A549 (cell line): ENCODE data around the gene NEK7. TPM values are rescaled to one million over a fixed set of nuclear protein-coding genes. Genes with fewer than 3 reads are reported as not detected.
A peak's percentile ranks its signal among the peaks of the same experiment; 100 is the strongest.

Experiments
- ATAC-seq, 2 experiments: fragments of 200-7000 bp in 1 of 2; fragments of >200 bp in 1 of 2; cut with Nextera tagmentation in 1 of 2; cut with Tn5 transposase in 1 of 2; 3 replicates each; pipeline versions ENCODE4 v1.8.0 to v1.9.1; 2018 to 2020; ENCODE audit warnings: mild to moderate bottlenecking in 1 of 2, moderate library complexity in 1 of 2
- CTCF ChIA-PET: fragments of 300-600 bp; sonication (Branson Sonifier 250); formaldehyde crosslinking; extraction: SDS; loops from one replicate; lab custom pipeline; 2021; ENCODE audit warnings: antibody characterized with exemption, inconsistent platforms; lab: Yijun Ruan, JAX
- POLR2A ChIA-PET: fragments of 350-600 bp; formaldehyde crosslinking; extraction: SDS; loops from one replicate; lab custom pipeline; 2021; ENCODE audit warnings: antibody characterized with exemption, inconsistent platforms; lab: Yijun Ruan, JAX
- DNase-seq, 2 experiments: peaks; one replicate each; pipeline versions ENCODE4 v3.0.0 to v3.0.0-alpha.2; 2011 to 2016; ENCODE audit warnings: low read depth in 1 of 2, low spot score in 1 of 2
- FAIRE-seq: peaks from 2 replicates; lab custom pipeline; 2011; peaks lifted over from hg19 to GRCh38; lab: Jason Lieb, UNC
- H3K27ac ChIP-seq, 2 experiments: fragments of >200 bp; sonication (Bioruptor Twin); formaldehyde crosslinking; 3 replicates each; pipeline ENCODE4 v1.5.1; 2016 to 2017
- H3K4me1 ChIP-seq: fragments of >200 bp; sonication (Bioruptor Twin); formaldehyde crosslinking; 3 replicates; pipeline ENCODE4 v1.6.1; 2016
- H3K4me2 ChIP-seq: fragments of >200 bp; sonication (Bioruptor Twin); formaldehyde crosslinking; 3 replicates; pipeline ENCODE4 v1.6.1; 2016
- H3K4me3 ChIP-seq: fragments of >200 bp; sonication (Bioruptor Twin); formaldehyde crosslinking; 3 replicates; pipeline ENCODE4 v1.5.1; 2016
- H3K9me3 ChIP-seq: fragments of >200 bp; sonication (Bioruptor Twin); formaldehyde crosslinking; 3 replicates; pipeline ENCODE4 v1.6.1; 2016
- BHLHE40 ChIP-seq: IDR thresholded peaks from 2 replicates; pipeline ENCODE4 v1.6.1; 2012; ENCODE audit warnings: low read depth, low read length, inconsistent platforms
- CHD4 ChIP-seq: fragments of 200-600 bp; sonication (generic); IDR thresholded peaks from 2 replicates; pipeline ENCODE4 v1.6.1; 2016; ENCODE audit warnings: antibody characterized with exemption, mild to moderate bottlenecking, borderline replicate concordance
- EHMT2 ChIP-seq: fragments of 200-600 bp; sonication (generic); IDR thresholded peaks from 2 replicates; pipeline ENCODE4 v1.6.1; 2016; ENCODE audit warnings: antibody characterized with exemption, low read depth, mild to moderate bottlenecking, moderate library complexity
- EP300 ChIP-seq, 2 experiments: fragments of >200 bp; sonication (Bioruptor Twin); formaldehyde crosslinking; IDR thresholded peaks; 2 replicates in 1 of 2; 3 replicates in 1 of 2; pipeline ENCODE4 v1.6.1; 2016 to 2017
- ESRRA ChIP-seq: fragments of 150-350 bp; IDR thresholded peaks from 2 replicates; pipeline ENCODE4 v1.6.1; 2014; ENCODE audit warnings: mild to moderate bottlenecking, low read length, borderline replicate concordance
- FOSL2 ChIP-seq, 2 experiments: fragments of 450-650 bp in 1 of 2; fragments of >200 bp in 1 of 2; sonication (Bioruptor Twin) in 1 of 2; formaldehyde crosslinking; IDR thresholded peaks; 2 replicates each; pipeline versions ENCODE4 v1.5.0 to v1.6.1; 2016 to 2020; ENCODE audit warnings: mild to moderate bottlenecking in 1 of 2, moderate library complexity in 1 of 2
- JUN ChIP-seq, 2 experiments: fragments of >200 bp; sonication (Bioruptor Twin); formaldehyde crosslinking; IDR thresholded peaks; 2 replicates in 1 of 2; 3 replicates in 1 of 2; pipeline ENCODE4 v1.6.1; 2016 to 2017
- JUNB ChIP-seq: fragments of >200 bp; sonication (Bioruptor Twin); formaldehyde crosslinking; IDR thresholded peaks from 2 replicates; pipeline ENCODE4 v1.6.1; 2016
- KDM5A ChIP-seq: fragments of 200-600 bp; sonication (generic); IDR thresholded peaks from 2 replicates; pipeline ENCODE4 v1.6.1; 2016; ENCODE audit warnings: antibody characterized with exemption, mild to moderate bottlenecking
- MAFK ChIP-seq: fragments of 450-650 bp; IDR thresholded peaks from 2 replicates; pipeline ENCODE4 v1.6.1; 2014; ENCODE audit not compliant: partially characterized antibody
- MAZ ChIP-seq: fragments of 150-350 bp; IDR thresholded peaks from 2 replicates; pipeline ENCODE4 v1.6.1; 2014; ENCODE audit warnings: antibody characterized with exemption, low read depth, low read length, borderline replicate concordance
- NFE2L2 ChIP-seq: fragments of 150-350 bp; conservative IDR thresholded peaks from 2 replicates; pipeline ENCODE4 v1.6.1; 2014; ENCODE audit warnings: low read length
- POLR2A ChIP-seq: IDR thresholded peaks from 2 replicates; pipeline ENCODE4 v1.6.1; 2012; ENCODE audit warnings: mild to moderate bottlenecking, low read length
- RNF2 ChIP-seq: fragments of 200-600 bp; sonication (generic); IDR thresholded peaks from 2 replicates; pipeline ENCODE4 v1.6.1; 2016; ENCODE audit warnings: low read depth, mild to moderate bottlenecking, antibody characterized with exemption, moderate library complexity, borderline replicate concordance
- TFCP2L1 ChIP-seq: fragments of 250-450 bp; sonication (Bioruptor Pico); IDR thresholded peaks from 2 replicates; pipeline ENCODE4 v1.5.0; 2021; ENCODE audit warnings: mild to moderate bottlenecking
- ZFP36 ChIP-seq: fragments of 450-650 bp; IDR thresholded peaks from 2 replicates; pipeline ENCODE4 v1.6.1; 2014; ENCODE audit warnings: borderline replicate concordance; ENCODE audit not compliant: partially characterized antibody
- WGBS: methylation state at CpG from one replicate; pipeline ENCODE4 v1.1.6; 2017; ENCODE audit errors: missing lambda C conversion rate; 5-methylcytosine and 5-hydroxymethylcytosine counted together
- polyA plus RNA-seq, 4 experiments: library from polyadenylated mRNA; depleted of rRNA in 3 of 4; stranded (reverse); fragments of >200 nt; fragmentation: RNase III in 1 of 4; extraction: RNeasy Plus Mini Kit Qiagen cat#74134 plus additional on column Dnase treatment in 1 of 4; gene quantifications; 2 replicates in 3 of 4; 3 replicates in 1 of 4; pipeline ENCODE4 v1.2.3, GENCODE V29; 2011 to 2017
- TF ChIP-seq, protein P1 (sequence below): IDR thresholded peaks from 2 replicates; pipeline ENCODE4 v1.6.1; 2012
- TF ChIP-seq, protein P2 (sequence below): IDR thresholded peaks from 2 replicates; pipeline ENCODE4 v1.6.1; 2012
- TF ChIP-seq, protein P3 (sequence below): fragments of 250-450 bp; sonication (Bioruptor Pico); IDR thresholded peaks from 2 replicates; pipeline ENCODE4 v1.5.0; 2020; ENCODE audit warnings: low read depth, mild to moderate bottlenecking, moderate library complexity
- TF ChIP-seq, protein P4 (sequence below): fragments of >200 bp; sonication (Bioruptor Twin); formaldehyde crosslinking; IDR thresholded peaks from 3 replicates; pipeline ENCODE4 v1.5.1; 2016

The NEK7 gene
- polyA plus RNA-seq, 2 of the 4 experiments (the other 2 are of a cell fraction), result 15.9 to 62.9 TPM

DNA sequence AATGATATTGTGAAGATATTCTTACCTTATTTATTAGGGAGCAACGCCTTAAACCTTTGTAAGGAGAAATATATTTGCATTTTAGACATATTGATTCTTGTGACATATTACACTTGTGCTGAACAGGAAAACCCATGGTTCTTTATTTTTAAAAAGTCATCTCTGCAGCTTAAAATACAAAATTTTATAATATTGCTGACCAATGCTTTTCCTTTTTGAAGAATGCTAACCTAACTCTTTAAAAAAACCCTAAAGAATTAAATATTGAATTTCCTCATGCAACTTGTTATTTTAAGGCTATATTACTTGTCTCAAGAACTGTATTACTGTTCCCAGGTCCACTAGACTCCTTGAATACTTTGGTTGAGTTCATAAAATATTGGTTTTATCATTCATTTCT, 99.0 kb downstream of the NEK7 start:
- H3K4me1 ChIP-seq, result peaks cover 35% of the 10 kb centered on the region
- ATAC-seq, result no peak
- ChIA-PET POLR2A (no interaction called here), CTCF (interaction anchor here (1.3 kb wide), 1 partner anchor 11 kb away, joined by 4 read pairs; no protein-coding TSS in a partner anchor)
- no peak overlapping the region for H3K27ac ChIP-seq
- no peak overlapping the region for H3K4me3 ChIP-seq
- H3K9me3 ChIP-seq, result no peaks in the 10 kb centered on the region
- peak; percentile 43 for TF ChIP-seq MAFK
- TF ChIP-seq, protein P1, sequence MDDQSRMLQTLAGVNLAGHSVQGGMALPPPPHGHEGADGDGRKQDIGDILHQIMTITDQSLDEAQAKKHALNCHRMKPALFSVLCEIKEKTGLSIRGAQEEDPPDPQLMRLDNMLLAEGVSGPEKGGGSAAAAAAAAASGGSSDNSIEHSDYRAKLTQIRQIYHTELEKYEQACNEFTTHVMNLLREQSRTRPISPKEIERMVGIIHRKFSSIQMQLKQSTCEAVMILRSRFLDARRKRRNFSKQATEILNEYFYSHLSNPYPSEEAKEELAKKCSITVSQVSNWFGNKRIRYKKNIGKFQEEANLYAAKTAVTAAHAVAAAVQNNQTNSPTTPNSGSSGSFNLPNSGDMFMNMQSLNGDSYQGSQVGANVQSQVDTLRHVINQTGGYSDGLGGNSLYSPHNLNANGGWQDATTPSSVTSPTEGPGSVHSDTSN, result no peak
- no peak for DNase-seq
- no peak for FAIRE-seq
- WGBS, result 79% methylated on average over 1 of the region's 1 CpG
- no peak overlapping the region for H3K4me2 ChIP-seq

DNA sequence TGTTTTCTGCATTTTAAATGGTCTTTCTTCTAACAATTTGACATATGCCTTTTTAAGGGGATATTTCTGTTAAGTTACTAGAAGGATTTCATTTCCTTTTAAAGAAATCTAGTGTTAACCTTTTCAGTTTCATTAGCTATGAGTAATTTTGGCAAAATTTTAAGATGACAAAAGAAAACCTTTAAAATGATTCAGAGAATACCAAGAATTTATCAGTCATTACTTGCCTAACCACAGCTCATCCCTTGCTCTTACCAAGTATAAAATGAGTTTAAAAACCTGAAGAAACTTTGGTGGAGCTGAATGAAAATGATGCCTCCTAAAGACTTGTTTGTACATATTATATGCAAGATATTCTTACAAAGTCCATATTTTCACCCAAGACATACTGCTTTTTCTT, 101.7 kb downstream of the NEK7 start:
- POLR2A ChIA-PET, result interaction anchor here (1.0 kb wide), 1 partner anchor 16 kb away, joined by 4 read pairs; no protein-coding TSS in a partner anchor
- no peak overlapping the region for H3K4me3 ChIP-seq
- H3K27ac ChIP-seq, result peak overlapping the region in 1 of 2 experiments; percentile 52; a peak in 1 of 6 replicates
- peaks cover 27% of the 10 kb centered on the region for H3K4me1 ChIP-seq
- H3K4me2 ChIP-seq, result peak overlapping the region; percentile 20
- H3K9me3 ChIP-seq, result no peaks in the 10 kb centered on the region
- FAIRE-seq (no peak), DNase-seq (no peak), ATAC-seq (no peak)
- CTCF ChIA-PET, result interaction anchor here (1.3 kb wide), 2 partner anchors 102 to 171 kb away, joined by 3 to 4 read pairs; partner anchors contain the start of gene NEK7
- TF ChIP-seq CHD4, result no peak
- 0 out of 2 replicates have a peak, but pooled peaks have one; percentile 19 for TF ChIP-seq JUNB
- no peak for TF ChIP-seq ZFP36

DNA sequence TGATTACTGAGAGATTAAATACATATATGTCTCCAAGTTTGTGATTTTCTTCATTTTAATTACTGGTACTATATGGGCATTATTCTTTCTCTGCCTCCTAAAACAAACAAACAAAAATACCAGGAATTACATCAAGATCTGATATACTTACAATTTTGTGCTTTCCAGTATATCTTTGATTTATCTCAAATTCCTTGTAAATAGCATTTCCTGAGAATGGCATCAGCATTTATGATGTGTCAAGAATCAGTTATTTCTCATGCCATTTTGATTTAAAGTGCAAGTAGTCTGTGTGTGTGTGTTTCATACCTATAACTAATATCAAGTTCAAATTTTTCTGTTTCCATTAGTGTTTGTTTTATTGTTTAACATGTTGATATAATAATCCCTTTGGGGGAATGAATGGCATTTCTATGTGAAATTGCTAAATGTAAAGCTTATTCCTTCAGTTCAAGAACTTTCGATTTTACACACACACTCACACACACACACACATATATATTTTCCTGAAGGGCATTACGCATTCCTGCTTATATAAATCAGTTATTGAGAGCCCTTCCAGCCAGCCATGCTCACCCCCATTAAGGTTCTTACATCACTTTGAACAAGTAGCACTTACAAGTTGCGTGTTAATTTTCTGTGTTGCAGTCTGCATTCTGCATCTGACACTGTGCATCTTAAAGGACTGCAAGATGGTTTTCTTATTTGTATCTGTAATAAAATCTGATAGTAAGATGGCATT, 102.7 kb downstream of the NEK7 start:
- Histone ChIP-seq H3K4me1 (peaks cover 21% of the 10 kb centered on the region), H3K4me2 (peak overlapping the region; percentile 20; the same call in 2 of the 3 replicates), H3K4me3 (no peak overlapping the region), H3K9me3 (no peaks in the 10 kb centered on the region), H3K27ac (0 out of 6 replicates have a peak overlapping the region, but pooled peaks of 1 of the 2 experiments have one; percentile 24)
- no peak for DNase-seq
- ATAC-seq, result no peak; a peak in 1 of 6 replicates
- POLR2A ChIA-PET, result no interaction called here
- CTCF ChIA-PET, result interaction anchor here (0.7 to 1.3 kb wide), 3 partner anchors 9 to 172 kb away, joined by 3 to 4 read pairs (median 3); partner anchors contain the start of gene NEK7
- no peak for FAIRE-seq
- TF ChIP-seq BHLHE40, result no peak
- no peak for TF ChIP-seq FOSL2 (IDR thresholded peaks at IDR 0.05)
- TF ChIP-seq FOSL2 (CRISPR knock-in tag; IDR thresholded peaks at IDR 0.05), result no peak
- no peak for TF ChIP-seq KDM5A
- TF ChIP-seq, protein P2, sequence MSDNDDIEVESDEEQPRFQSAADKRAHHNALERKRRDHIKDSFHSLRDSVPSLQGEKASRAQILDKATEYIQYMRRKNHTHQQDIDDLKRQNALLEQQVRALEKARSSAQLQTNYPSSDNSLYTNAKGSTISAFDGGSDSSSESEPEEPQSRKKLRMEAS, result no peak
- TF ChIP-seq POLR2A, result no peak
- TF ChIP-seq, protein P3, sequence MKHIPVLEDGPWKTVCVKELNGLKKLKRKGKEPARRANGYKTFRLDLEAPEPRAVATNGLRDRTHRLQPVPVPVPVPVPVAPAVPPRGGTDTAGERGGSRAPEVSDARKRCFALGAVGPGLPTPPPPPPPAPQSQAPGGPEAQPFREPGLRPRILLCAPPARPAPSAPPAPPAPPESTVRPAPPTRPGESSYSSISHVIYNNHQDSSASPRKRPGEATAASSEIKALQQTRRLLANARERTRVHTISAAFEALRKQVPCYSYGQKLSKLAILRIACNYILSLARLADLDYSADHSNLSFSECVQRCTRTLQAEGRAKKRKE, result no peak
- TF ChIP-seq EP300 (IDR thresholded peaks at IDR 0.05), result no peak
- TF ChIP-seq RNF2, result no peak
- no peak for TF ChIP-seq EHMT2
- TF ChIP-seq TFCP2L1 (CRISPR knock-in tag), result no peak
- TF ChIP-seq JUN (IDR thresholded peaks at IDR 0.05), result no peak
- WGBS, result 88% methylated on average over 3 of the region's 3 CpGs

DNA sequence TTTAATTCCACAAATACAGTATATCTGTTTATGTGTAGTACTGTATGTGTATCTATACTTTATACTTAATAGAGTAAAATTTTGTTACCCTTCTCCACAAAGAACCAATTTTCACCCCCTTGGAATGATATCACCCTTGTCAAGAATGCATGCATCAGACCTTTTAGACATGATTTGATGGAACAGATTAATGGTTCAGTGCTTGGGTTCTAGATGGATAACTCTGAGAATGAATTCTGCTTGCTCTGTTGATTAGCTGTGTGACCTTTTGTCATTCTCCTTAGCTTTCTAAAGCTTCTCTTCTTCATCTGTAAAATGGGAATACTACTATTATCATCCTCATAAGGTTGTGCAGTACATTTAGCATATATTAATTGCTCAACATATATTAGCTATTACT, 105.1 kb downstream of the NEK7 start:
- TF ChIP-seq NFE2L2, result no peak
- no peak for TF ChIP-seq FOSL2 (IDR thresholded peaks at IDR 0.05)
- TF ChIP-seq FOSL2 (CRISPR knock-in tag; IDR thresholded peaks at IDR 0.05), result no peak
- TF ChIP-seq JUN (IDR thresholded peaks at IDR 0.05), result no peak
- TF ChIP-seq MAZ, result no peak
- TF ChIP-seq ESRRA, result no peak
- TF ChIP-seq, protein P2, result no peak
- TF ChIP-seq, protein P4, sequence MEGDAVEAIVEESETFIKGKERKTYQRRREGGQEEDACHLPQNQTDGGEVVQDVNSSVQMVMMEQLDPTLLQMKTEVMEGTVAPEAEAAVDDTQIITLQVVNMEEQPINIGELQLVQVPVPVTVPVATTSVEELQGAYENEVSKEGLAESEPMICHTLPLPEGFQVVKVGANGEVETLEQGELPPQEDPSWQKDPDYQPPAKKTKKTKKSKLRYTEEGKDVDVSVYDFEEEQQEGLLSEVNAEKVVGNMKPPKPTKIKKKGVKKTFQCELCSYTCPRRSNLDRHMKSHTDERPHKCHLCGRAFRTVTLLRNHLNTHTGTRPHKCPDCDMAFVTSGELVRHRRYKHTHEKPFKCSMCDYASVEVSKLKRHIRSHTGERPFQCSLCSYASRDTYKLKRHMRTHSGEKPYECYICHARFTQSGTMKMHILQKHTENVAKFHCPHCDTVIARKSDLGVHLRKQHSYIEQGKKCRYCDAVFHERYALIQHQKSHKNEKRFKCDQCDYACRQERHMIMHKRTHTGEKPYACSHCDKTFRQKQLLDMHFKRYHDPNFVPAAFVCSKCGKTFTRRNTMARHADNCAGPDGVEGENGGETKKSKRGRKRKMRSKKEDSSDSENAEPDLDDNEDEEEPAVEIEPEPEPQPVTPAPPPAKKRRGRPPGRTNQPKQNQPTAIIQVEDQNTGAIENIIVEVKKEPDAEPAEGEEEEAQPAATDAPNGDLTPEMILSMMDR, result no peak
- DNase-seq (no peak), FAIRE-seq (no peak), ATAC-seq (no peak)
- Histone ChIP-seq H3K4me2 (no peak overlapping the region), H3K9me3 (no peaks in the 10 kb centered on the region), H3K4me1 (peaks cover 21% of the 10 kb centered on the region), H3K27ac (no peak overlapping the region), H3K4me3 (no peak overlapping the region)
- ChIA-PET POLR2A (no interaction called here), CTCF (interaction anchor here (1.5 to 1.8 kb wide), 2 partner anchors 9 to 104 kb away, joined by 3 to 5 read pairs; no protein-coding TSS in a partner anchor)
